Spleen (tissue), 11 donors: ENCODE results near the gene SAMD10. TPM values are rescaled to one million over a fixed set of nuclear protein-coding genes. Genes with fewer than 3 reads are reported as not detected.
A peak's percentile ranks its signal among the peaks of the same experiment; 100 is the strongest.

Source experiments
- DNase-seq: peaks from one replicate; pipeline ENCODE4 v3.0.0-alpha.2; 2020
- H3K27ac ChIP-seq, 8 donors: fragments of 200-600 bp; sonication (generic) in 7 of 8; 1 replicate in 4 of 8; 2 replicates in 4 of 8; pipeline versions ENCODE4 v1.5.0 to v1.8.0; 2016 to 2021; ENCODE audit warnings: inconsistent platforms in 4 of 8, mild to moderate bottlenecking in 4 of 8, moderate library complexity in 1 of 8
- H3K27me3 ChIP-seq, 7 donors: fragments of 200-600 bp; sonication (generic) in 6 of 7; replicated peaks in 1 of 7; 1 replicate in 4 of 7; 2 replicates in 3 of 7; pipeline versions ENCODE4 v1.5.0 to v1.8.0; 2016 to 2021; ENCODE audit warnings: inconsistent platforms in 3 of 7, mild to moderate bottlenecking in 1 of 7
- H3K36me3 ChIP-seq, 6 donors: fragments of 200-600 bp; sonication (generic) in 5 of 6; 1 replicate in 4 of 6; 2 replicates in 2 of 6; pipeline versions ENCODE4 v1.5.0 to v1.8.0; 2016 to 2021; ENCODE audit warnings: inconsistent platforms in 2 of 6
- H3K4me1 ChIP-seq, 6 donors: fragments of 200-600 bp; sonication (generic) in 5 of 6; 1 replicate in 3 of 6; 2 replicates in 3 of 6; pipeline versions ENCODE4 v1.5.0 to v1.8.0; 2016 to 2021; ENCODE audit warnings: inconsistent platforms in 3 of 6
- H3K4me3 ChIP-seq, 8 donors: fragments of 200-600 bp; sonication (generic) in 7 of 8; 1 replicate in 4 of 8; 2 replicates in 4 of 8; pipeline versions ENCODE4 v1.5.0 to v1.8.0; 2016 to 2021; ENCODE audit warnings: inconsistent platforms in 4 of 8, mild to moderate bottlenecking in 4 of 8, moderate library complexity in 2 of 8
- H3K9me3 ChIP-seq, 8 donors: fragments of 200-600 bp; sonication (generic) in 7 of 8; 1 replicate in 4 of 8; 2 replicates in 4 of 8; pipeline versions ENCODE4 v1.5.0 to v1.8.0; 2016 to 2021; ENCODE audit warnings: inconsistent platforms in 4 of 8
- POLR2A ChIP-seq, 3 donors: fragments of 450-650 bp; IDR thresholded peaks; one replicate each; pipeline ENCODE4 v1.5.1; 2017; ENCODE audit warnings: antibody characterized with exemption in 3 of 3, mild to moderate bottlenecking in 1 of 3
- POLR2AphosphoS5 ChIP-seq, 3 donors: sonication (generic); formaldehyde crosslinking; IDR thresholded peaks; one replicate each; pipeline ENCODE4 v1.5.1; 2017; ENCODE audit warnings: antibody characterized with exemption in 3 of 3
- WGBS, 5 donors: extraction: QIAGEN DNeasy Blood & Tissue Kit in 3 of 5; methylation state at CpG; one replicate each; pipeline versions ENCODE4 v1.1.5 to v1.1.7; 2013 to 2018; 5-methylcytosine and 5-hydroxymethylcytosine counted together
- intact Hi-C: fragments of 100-400 bp; cut with DNase I; formaldehyde crosslinking; loops from one replicate; pipeline ENCODE4 v1.15.0; 2023; ENCODE audit warnings: low total_unique reads
- polyA plus RNA-seq, 3 donors: library from polyadenylated mRNA; stranded (reverse); fragments of 200-250 nt; gene quantifications; one replicate each; pipeline ENCODE4 v1.2.1, GENCODE V29; 2013
- total RNA-seq, 7 donors: library from RNA; depleted of rRNA in 3 of 7; stranded (reverse); fragments of >200 nt in 3 of 7; fragmentation: NEBNext Ultra II Directional in 4 of 7; extraction: Animal tissue kit (Norgen Biotek cat#: 25700) in 4 of 7; gene quantifications; one replicate each; pipeline versions ENCODE4 v1.1.0 to v1.2.1, GENCODE V29; 2016 to 2021
- TF ChIP-seq, protein P1 (sequence below), 11 experiments: fragments of 200-600 bp in 7 of 11; fragments of 450-650 bp in 4 of 11; sonication (generic) in 4 of 11; IDR thresholded peaks in 8 of 11; conservative IDR thresholded peaks in 3 of 11; 1 replicate in 7 of 11; 2 replicates in 4 of 11; pipeline versions ENCODE4 v1.4.0 to v1.8.0; 2016 to 2021; ENCODE audit warnings: antibody characterized with exemption in 11 of 11, inconsistent platforms in 4 of 11, mild to moderate bottlenecking in 1 of 11
- donor health status: healthy with polysubstance abuse.
- donor health status: DM: no; HTN: no; CAD: no; lungs with moderate emphysema.
- donor health status: DM: no; HTN: no; CAD: no.
- donor health status: Bipolar disorder and iron deficiency.
- donor health status: healthy.
- donor health status: DM: no; HTN: no; CAD: no.
- donor health status: DM: yes; HTN: yes; CAD: no.

SAMD10 gene
- total and polyA plus RNA-seq, 10 donors: 5.9 to 13.8 (median 8.8) TPM

DNA sequence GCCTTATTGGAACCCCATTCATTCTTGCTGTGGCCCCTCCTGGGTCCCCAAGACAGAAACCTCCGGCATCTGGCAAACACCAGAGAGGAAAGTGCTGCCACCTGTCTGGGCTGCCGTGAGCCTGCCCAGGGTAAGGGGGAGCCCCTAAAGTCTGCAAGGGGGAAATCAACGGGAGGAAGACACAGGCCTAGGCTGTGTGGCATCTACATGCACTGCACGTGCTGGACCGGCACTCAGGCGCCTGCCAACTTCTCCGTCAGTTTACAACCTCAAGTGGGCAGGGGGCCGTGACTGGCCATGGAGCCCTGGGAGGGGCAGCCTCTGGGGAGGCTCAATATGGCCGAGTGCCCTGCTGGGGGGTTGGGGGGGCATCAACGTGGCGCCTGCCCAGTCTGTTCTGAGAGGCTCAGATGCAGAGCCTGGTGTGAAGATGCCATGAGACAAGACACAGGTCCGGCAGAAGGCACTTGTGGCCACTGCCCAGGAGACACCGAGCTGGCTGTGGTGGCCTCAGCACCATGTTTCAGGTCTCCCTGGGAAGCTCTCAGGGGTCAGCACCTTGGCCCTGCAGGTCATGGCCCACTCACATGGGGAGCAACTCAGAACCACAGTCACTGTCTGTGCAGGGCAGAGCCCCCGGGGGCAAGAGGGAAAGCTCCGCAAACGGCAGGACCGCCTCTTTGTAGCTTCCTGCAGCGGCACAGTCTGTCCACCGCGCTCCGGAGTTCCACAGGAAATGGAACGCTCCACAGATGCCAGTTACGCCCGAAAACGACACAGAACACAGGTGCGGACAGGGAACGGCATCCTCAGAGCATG, 31.6 kb downstream of the SAMD10 start:
- no peaks in the 10 kb centered on the region for H3K9me3 ChIP-seq
- peak overlapping the region in 3 of 8 donors; percentile 15 to 63 (median 15) for H3K4me3 ChIP-seq
- H3K27me3 ChIP-seq: no peaks in the 10 kb centered on the region
- peaks cover 0 to 62% (median 36%) of the 10 kb centered on the region in 6 donors for H3K36me3 ChIP-seq
- intact Hi-C loops: no loop called here
- H3K4me1 ChIP-seq: peaks cover 47 to 92% (median 77%) of the 10 kb centered on the region in 6 donors
- WGBS, 5 donors: 15 to 33% (median 17%) methylated on average over 20 to 27 of the region's 27 CpGs
- H3K27ac ChIP-seq: peak overlapping the region; percentile 16 to 90 (median 79)
- TF ChIP-seq, protein P1, sequence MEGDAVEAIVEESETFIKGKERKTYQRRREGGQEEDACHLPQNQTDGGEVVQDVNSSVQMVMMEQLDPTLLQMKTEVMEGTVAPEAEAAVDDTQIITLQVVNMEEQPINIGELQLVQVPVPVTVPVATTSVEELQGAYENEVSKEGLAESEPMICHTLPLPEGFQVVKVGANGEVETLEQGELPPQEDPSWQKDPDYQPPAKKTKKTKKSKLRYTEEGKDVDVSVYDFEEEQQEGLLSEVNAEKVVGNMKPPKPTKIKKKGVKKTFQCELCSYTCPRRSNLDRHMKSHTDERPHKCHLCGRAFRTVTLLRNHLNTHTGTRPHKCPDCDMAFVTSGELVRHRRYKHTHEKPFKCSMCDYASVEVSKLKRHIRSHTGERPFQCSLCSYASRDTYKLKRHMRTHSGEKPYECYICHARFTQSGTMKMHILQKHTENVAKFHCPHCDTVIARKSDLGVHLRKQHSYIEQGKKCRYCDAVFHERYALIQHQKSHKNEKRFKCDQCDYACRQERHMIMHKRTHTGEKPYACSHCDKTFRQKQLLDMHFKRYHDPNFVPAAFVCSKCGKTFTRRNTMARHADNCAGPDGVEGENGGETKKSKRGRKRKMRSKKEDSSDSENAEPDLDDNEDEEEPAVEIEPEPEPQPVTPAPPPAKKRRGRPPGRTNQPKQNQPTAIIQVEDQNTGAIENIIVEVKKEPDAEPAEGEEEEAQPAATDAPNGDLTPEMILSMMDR (IDR thresholded peaks at IDR 0.05 in 8 of 11, conservative IDR thresholded peaks at IDR 0.05 in 3 of 11): peak in 3 of 11 experiments; percentile 22 to 23 (median 22)
- TF ChIP-seq POLR2A (IDR thresholded peaks at IDR 0.05) (no peak), POLR2AphosphoS5 (IDR thresholded peaks at IDR 0.05) (peak; percentile 63 to 68 (median 64))
- DNase-seq: peak; percentile 84

DNA sequence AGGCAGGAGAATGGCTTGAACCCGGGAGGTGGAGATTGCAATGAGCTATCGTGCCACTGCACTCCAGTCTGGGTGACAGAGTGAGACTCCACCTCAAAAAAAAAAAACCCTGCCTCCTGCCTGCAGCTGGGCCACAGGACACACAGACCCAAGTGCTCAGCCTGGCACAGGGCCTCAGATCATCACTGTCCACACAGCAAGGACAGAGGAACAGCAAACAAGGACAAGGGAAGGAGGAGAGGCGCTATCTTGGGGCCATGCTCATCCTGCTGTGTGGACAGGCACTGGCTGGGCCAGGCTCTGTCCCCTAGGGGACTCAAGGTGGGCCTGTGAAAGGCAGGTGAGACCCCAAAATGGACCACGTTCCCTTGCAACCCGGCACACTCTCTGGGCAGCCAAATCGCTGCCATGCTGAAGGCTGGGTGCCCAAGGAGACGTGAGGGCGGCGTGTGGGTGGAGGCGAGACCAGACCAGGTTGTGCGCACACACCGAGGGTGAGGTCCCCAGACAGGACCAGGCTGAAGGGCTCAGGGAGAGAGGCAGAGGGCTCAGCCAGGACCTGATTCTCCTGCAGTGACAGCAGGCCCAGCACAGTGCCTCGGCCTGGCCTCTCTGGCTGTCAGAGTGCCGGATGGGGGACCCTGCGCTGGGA, 32.3 kb downstream of the SAMD10 start:
- WGBS, 5 donors: 66 to 87% (median 78%) methylated on average over 12 to 15 of the region's 15 CpGs

DNA sequence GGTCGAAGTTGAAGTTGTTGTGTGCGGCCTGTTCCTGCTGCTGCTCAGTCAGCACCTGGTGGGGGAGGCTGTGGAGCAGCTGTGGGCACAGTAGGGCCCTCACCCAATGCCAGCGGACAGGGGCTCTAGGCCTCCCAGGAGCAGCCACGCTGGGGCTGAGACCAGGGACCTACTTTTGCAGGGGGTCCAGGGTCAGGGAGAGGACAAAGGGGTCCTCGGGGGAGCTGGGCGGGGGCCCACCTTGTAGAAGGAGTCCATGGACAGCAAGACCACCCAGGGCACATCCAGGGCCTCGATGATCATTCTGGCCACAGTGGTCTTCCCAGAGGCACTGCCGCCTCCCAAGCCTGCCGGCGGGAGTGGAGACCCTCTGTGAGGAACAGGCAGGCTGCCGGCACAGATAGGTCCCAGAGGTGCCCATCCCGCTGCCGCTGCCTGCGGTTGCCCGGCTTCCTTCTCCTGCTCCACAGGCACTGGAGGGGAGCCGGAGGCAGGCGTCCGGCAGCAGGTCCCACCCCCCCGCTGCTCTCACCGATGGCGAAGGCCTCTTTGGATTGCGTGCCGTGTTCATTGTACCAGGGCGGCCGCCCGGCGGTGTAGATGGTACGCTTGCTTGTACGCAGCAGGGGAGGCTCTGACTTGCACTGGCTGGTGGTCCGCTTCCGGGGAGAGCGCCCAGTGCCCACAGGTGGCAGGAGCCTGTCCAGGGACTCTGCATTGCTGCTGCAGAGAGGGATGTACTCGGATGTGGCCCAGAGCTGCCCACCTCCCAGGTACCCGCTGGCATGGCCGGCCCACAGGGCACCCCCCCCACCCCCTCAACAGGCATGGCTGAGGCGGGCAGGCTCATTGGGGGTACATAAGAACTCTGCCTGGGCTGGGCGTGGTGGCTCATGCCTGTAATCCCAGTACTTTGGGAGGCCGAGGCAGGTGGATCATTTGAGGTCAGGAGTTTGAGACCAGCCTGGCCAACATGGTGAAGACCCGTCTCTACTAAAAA, 33.2 kb downstream of the SAMD10 start:
- H3K9me3 ChIP-seq: no peaks in the 10 kb centered on the region
- peak; percentile 79 for DNase-seq
- peaks cover 0 to 57% (median 41%) of the 10 kb centered on the region in 6 donors for H3K36me3 ChIP-seq
- intact Hi-C loops: no loop called here
- H3K4me3 ChIP-seq: no peak overlapping the region
- TF ChIP-seq POLR2AphosphoS5 (IDR thresholded peaks at IDR 0.05) (peak in 1 of 3 donors; percentile 64), POLR2A (IDR thresholded peaks at IDR 0.05) (no peak)
- WGBS, 5 donors: 91 to 97% (median 93%) methylated on average over 22 to 39 of the region's 39 CpGs
- peak overlapping the region in 4 of 8 donors; percentile 45 to 84 (median 82) for H3K27ac ChIP-seq
- no peaks in the 10 kb centered on the region for H3K27me3 ChIP-seq
- peaks cover 36 to 89% (median 73%) of the 10 kb centered on the region in 6 donors for H3K4me1 ChIP-seq

More for the DNA sequence above, 32.3 kb downstream of the SAMD10 start:
- Histone ChIP-seq H3K9me3 (no peaks in the 10 kb centered on the region), H3K4me1 (peaks cover 42 to 92% (median 77%) of the 10 kb centered on the region in 6 donors), H3K27ac (peak overlapping the region in 6 of 8 donors; percentile 8 to 90 (median 82)), H3K27me3 (no peaks in the 10 kb centered on the region), H3K4me3 (peak overlapping the region in 1 of 8 donors; percentile 63), H3K36me3 (peaks cover 0 to 61% (median 41%) of the 10 kb centered on the region in 6 donors)
- TF ChIP-seq POLR2AphosphoS5 (IDR thresholded peaks at IDR 0.05) (peak; percentile 31 to 65 (median 57)), POLR2A (IDR thresholded peaks at IDR 0.05) (no peak)
- TF ChIP-seq, protein P1 (IDR thresholded peaks at IDR 0.05 in 8 of 11, conservative IDR thresholded peaks at IDR 0.05 in 3 of 11): peak in 2 of 11 experiments; percentile 10 to 38
- DNase-seq: peak; percentile 80
- intact Hi-C loops: no loop called here
